HL-60 (cell line): ENCODE data around the gene FOXO1.

Experiments used
- DNase-seq, 2 experiments: peaks; one replicate each; pipeline ENCODE4 v3.0.0-alpha.2; 2010 to 2020; ENCODE audit warnings: low read depth in 1 of 2, low spot score in 1 of 2
- H3K27ac ChIP-seq: fragments of 250-450 bp; sonication (Bioruptor Pico); replicated peaks from 2 replicates; pipeline ENCODE4 v1.5.1; 2020; ENCODE audit warnings: mild to moderate bottlenecking, moderate library complexity
- H3K27me3 ChIP-seq: fragments of 250-450 bp; sonication (Bioruptor Pico); 2 replicates; pipeline ENCODE4 v1.5.1; 2021; ENCODE audit warnings: mild to moderate bottlenecking, moderate library complexity; ENCODE audit not compliant: insufficient read depth, poor library complexity, severe bottlenecking
- H3K4me3 ChIP-seq: replicated peaks from 2 replicates; pipeline ENCODE4 v1.5.1; 2011; ENCODE audit warnings: mild to moderate bottlenecking, control low read depth, low read length; ENCODE audit not compliant: insufficient read depth
- GABPA ChIP-seq: IDR thresholded peaks from 2 replicates; pipeline ENCODE4 v1.6.1; 2012; ENCODE audit warnings: low read depth
- POLR2AphosphoS5 ChIP-seq: IDR thresholded peaks from 2 replicates; pipeline ENCODE4 v1.6.1; 2012; ENCODE audit warnings: low read depth
- SPI1 ChIP-seq: IDR thresholded peaks from 2 replicates; pipeline ENCODE4 v1.6.1; 2012; ENCODE audit warnings: low read depth, mild to moderate bottlenecking, borderline replicate concordance
- TF ChIP-seq, protein P1 (sequence below): IDR thresholded peaks from one replicate; pipeline ENCODE4 v1.5.1; 2011; ENCODE audit warnings: low read length, control low read depth, inconsistent platforms; ENCODE audit not compliant: insufficient read depth
- TF ChIP-seq, protein P2 (sequence below): IDR thresholded peaks from 2 replicates; pipeline ENCODE4 v1.6.1; 2012; ENCODE audit warnings: low read depth; ENCODE audit not compliant: insufficient replicate concordance

Gene FOXO1

DNA sequence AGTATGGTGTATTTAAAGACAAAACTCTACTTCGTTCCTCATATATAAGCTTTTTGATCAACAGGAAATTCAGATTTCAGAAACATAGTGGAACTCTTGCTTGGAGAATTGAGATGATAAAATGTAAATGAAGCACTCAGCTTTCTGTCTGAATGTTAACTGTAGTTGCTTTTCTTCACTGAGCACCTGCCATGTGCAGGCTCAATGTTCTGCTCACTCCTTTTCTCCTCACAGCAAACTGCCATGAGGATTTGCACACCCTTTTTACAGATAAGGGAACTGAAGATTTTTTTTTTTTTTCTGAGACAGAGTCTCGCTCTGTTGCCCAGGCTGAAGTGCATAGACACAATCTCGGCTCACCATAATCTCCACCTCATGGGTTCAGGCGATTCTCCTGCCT, 28.0 kb upstream of the FOXO1 start:
- Histone ChIP-seq H3K27me3 (no peaks in the 10 kb centered on the region), H3K27ac (no peak overlapping the region), H3K4me3 (no peak overlapping the region)
- TF ChIP-seq POLR2AphosphoS5 (no peak), SPI1 (no peak), GABPA (no peak)
- TF ChIP-seq, protein P1, sequence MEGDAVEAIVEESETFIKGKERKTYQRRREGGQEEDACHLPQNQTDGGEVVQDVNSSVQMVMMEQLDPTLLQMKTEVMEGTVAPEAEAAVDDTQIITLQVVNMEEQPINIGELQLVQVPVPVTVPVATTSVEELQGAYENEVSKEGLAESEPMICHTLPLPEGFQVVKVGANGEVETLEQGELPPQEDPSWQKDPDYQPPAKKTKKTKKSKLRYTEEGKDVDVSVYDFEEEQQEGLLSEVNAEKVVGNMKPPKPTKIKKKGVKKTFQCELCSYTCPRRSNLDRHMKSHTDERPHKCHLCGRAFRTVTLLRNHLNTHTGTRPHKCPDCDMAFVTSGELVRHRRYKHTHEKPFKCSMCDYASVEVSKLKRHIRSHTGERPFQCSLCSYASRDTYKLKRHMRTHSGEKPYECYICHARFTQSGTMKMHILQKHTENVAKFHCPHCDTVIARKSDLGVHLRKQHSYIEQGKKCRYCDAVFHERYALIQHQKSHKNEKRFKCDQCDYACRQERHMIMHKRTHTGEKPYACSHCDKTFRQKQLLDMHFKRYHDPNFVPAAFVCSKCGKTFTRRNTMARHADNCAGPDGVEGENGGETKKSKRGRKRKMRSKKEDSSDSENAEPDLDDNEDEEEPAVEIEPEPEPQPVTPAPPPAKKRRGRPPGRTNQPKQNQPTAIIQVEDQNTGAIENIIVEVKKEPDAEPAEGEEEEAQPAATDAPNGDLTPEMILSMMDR = no peak
- TF ChIP-seq, protein P2, sequence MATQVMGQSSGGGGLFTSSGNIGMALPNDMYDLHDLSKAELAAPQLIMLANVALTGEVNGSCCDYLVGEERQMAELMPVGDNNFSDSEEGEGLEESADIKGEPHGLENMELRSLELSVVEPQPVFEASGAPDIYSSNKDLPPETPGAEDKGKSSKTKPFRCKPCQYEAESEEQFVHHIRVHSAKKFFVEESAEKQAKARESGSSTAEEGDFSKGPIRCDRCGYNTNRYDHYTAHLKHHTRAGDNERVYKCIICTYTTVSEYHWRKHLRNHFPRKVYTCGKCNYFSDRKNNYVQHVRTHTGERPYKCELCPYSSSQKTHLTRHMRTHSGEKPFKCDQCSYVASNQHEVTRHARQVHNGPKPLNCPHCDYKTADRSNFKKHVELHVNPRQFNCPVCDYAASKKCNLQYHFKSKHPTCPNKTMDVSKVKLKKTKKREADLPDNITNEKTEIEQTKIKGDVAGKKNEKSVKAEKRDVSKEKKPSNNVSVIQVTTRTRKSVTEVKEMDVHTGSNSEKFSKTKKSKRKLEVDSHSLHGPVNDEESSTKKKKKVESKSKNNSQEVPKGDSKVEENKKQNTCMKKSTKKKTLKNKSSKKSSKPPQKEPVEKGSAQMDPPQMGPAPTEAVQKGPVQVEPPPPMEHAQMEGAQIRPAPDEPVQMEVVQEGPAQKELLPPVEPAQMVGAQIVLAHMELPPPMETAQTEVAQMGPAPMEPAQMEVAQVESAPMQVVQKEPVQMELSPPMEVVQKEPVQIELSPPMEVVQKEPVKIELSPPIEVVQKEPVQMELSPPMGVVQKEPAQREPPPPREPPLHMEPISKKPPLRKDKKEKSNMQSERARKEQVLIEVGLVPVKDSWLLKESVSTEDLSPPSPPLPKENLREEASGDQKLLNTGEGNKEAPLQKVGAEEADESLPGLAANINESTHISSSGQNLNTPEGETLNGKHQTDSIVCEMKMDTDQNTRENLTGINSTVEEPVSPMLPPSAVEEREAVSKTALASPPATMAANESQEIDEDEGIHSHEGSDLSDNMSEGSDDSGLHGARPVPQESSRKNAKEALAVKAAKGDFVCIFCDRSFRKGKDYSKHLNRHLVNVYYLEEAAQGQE = no peak
- no peak for DNase-seq

DNA sequence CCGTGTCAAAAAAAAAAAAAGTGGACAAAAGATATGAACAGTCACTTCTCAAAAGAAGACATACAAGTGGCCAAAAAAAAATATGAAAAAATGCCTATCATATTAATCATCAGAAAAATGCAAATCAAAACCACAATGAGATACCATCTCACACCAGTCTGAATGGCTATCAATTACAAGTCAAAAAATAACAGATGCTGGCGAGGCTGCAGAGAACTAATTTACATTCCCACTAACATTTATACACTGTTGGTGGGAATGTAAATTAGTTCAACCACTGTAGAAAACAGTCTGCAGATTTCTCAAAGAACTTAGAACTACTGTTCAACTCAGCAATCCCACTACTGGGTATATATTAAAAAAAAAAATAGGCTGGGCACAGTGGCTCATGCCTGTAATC, 26.5 kb upstream of the FOXO1 start:
- no peak overlapping the region for H3K4me3 ChIP-seq
- no peak for DNase-seq
- no peaks in the 10 kb centered on the region for H3K27me3 ChIP-seq
- TF ChIP-seq GABPA (no peak), SPI1 (no peak), POLR2AphosphoS5 (no peak)
- TF ChIP-seq, protein P2 = no peak
- TF ChIP-seq, protein P1 = no peak
- no peak overlapping the region for H3K27ac ChIP-seq

DNA sequence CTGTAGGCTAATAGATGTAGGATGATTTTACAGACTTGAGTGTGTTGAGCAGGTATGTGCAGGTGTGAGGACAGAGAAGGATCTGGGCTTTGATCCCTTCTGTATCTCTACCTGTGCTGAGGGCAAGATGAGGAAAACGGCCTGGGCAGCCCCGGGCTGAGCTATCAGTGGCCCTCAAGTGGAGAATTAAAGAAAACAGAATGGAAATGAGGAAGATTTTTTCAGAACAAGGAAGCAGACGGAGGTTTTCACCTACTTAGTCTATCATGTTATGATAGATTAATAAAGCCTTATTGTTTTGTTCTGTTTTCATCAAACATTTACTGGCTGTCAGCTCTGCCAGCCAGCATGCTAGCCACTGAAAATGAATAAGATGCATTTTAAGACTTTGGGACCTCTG, 22.3 kb upstream of the FOXO1 start:
- H3K27ac ChIP-seq = no peak overlapping the region
- TF ChIP-seq POLR2AphosphoS5 = no peak
- TF ChIP-seq, protein P1 = no peak
- TF ChIP-seq SPI1 = no peak
- no peak for TF ChIP-seq GABPA
- TF ChIP-seq, protein P2 = no peak

More for the DNA sequence above, 22.3 kb upstream of the FOXO1 start:
- Histone ChIP-seq H3K4me3 (no peak overlapping the region), H3K27me3 (no peaks in the 10 kb centered on the region)
- no peak for DNase-seq
